ENCODE data around the gene PIERCE2. TPM values are rescaled to one million over a fixed set of nuclear protein-coding genes. Genes with fewer than 3 reads are reported as not detected.

PIERCE2 gene
- total and polyA plus RNA-seq, 2 donors (not counting 3 experiments of a cell fraction or from before 2014, with no cell fraction given) = 1.4 to 2.3 TPM

GRCh38 chr15:55468321-55468720, 60.0 kb downstream of the PIERCE2 start:
- no peaks in the 10 kb centered on the region for H3K4me1 ChIP-seq (ENCODE audit: control insufficient read depth, extremely low read depth, insufficient read depth, low read length)
- H2AFZ ChIP-seq (ENCODE audit: low read depth, low read length) = no peak overlapping the region
- no peaks in the 10 kb centered on the region for H3K79me2 ChIP-seq (ENCODE audit: control insufficient read depth, insufficient read depth, low read length)
- no peaks in the 10 kb centered on the region for H3K9me3 ChIP-seq (replicated peaks; ENCODE audit: control insufficient read depth, insufficient read depth, low read length)
- dilution Hi-C loops (cut with MboI; ENCODE audit: extremely low pct_ligation_motif_present, low sequenced_read_pairs) (no loop called here), intact Hi-C loops (cut with micrococcal nuclease) (no loop called here)
- H3K4me3 ChIP-seq (replicated peaks in 1 of 3; ENCODE audit: insufficient read depth in 1 of 3, low read depth in 1 of 3, low read length in 3 of 3) = no peak overlapping the region
- no peak overlapping the region for H3K4me2 ChIP-seq (ENCODE audit: insufficient read depth, low read length)
- TF ChIP-seq, protein P1, sequence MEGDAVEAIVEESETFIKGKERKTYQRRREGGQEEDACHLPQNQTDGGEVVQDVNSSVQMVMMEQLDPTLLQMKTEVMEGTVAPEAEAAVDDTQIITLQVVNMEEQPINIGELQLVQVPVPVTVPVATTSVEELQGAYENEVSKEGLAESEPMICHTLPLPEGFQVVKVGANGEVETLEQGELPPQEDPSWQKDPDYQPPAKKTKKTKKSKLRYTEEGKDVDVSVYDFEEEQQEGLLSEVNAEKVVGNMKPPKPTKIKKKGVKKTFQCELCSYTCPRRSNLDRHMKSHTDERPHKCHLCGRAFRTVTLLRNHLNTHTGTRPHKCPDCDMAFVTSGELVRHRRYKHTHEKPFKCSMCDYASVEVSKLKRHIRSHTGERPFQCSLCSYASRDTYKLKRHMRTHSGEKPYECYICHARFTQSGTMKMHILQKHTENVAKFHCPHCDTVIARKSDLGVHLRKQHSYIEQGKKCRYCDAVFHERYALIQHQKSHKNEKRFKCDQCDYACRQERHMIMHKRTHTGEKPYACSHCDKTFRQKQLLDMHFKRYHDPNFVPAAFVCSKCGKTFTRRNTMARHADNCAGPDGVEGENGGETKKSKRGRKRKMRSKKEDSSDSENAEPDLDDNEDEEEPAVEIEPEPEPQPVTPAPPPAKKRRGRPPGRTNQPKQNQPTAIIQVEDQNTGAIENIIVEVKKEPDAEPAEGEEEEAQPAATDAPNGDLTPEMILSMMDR (IDR thresholded peaks at IDR 0.05; ENCODE audit: extremely low read depth in 1 of 2, insufficient read depth in 1 of 2, low read depth in 1 of 2, low read length in 2 of 2) = no peak
- no peak for TF ChIP-seq GATA2 (IDR thresholded peaks at IDR 0.05; ENCODE audit: insufficient read depth, insufficient read length, low read depth, low read length)
- TF ChIP-seq JUN (IDR thresholded peaks at IDR 0.05; ENCODE audit: borderline replicate concordance, insufficient read depth, insufficient read length, low read depth) = no peak
- no peak for TF ChIP-seq MYC (IDR thresholded peaks at IDR 0.05; ENCODE audit: low read depth, low read length)
- TF ChIP-seq, protein P2, sequence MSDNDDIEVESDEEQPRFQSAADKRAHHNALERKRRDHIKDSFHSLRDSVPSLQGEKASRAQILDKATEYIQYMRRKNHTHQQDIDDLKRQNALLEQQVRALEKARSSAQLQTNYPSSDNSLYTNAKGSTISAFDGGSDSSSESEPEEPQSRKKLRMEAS (IDR thresholded peaks at IDR 0.05; ENCODE audit: insufficient read depth, insufficient read length) = no peak
- no peak for TF ChIP-seq FOS (IDR thresholded peaks at IDR 0.05; ENCODE audit: borderline replicate concordance, insufficient read depth, low read length)
- no peak for TF ChIP-seq POLR2AphosphoS5 (IDR thresholded peaks at IDR 0.05; ENCODE audit: insufficient read depth, low read depth, low read length)
- no peak for TF ChIP-seq EZH2 (IDR thresholded peaks at IDR 0.05; ENCODE audit: borderline replicate concordance, low read depth, low read length, severe bottlenecking)
- no peak for TF ChIP-seq POLR2A (IDR thresholded peaks at IDR 0.05; ENCODE audit: low read depth, low read length)
- no peaks in the 10 kb centered on the region for H4K20me1 ChIP-seq (replicated peaks; ENCODE audit: control insufficient read depth, extremely low read depth, insufficient read depth, low read length)
- H3K9me1 ChIP-seq (replicated peaks; ENCODE audit: control insufficient read depth, extremely low read depth, insufficient read depth, low read length) = no peaks in the 10 kb centered on the region
- CTCF ChIA-PET = interaction anchor here (2.0 kb wide), 1 partner anchor 29 kb away, joined by 6 read pairs; no protein-coding TSS in a partner anchor
- DNase-seq (ENCODE audit: low read depth, low spot score) (no peak), FAIRE-seq (no peak)
- no TSS peak for BruUV-seq (replicated peaks)
- H3K27me3 ChIP-seq (ENCODE audit: control insufficient read depth in 2 of 2, insufficient read depth in 2 of 2, low read length in 2 of 2) = no peaks in the 10 kb centered on the region
- H3K36me3 ChIP-seq (ENCODE audit: control insufficient read depth in 2 of 2, extremely low read depth in 1 of 2, insufficient read depth in 2 of 2, low read length in 2 of 2) = no peaks in the 10 kb centered on the region
- H3K27ac ChIP-seq (ENCODE audit: insufficient read depth, low read depth, low read length) = no peak overlapping the region
- POLR2A ChIA-PET = no interaction called here
- no peak overlapping the region for H3K9ac ChIP-seq (replicated peaks; ENCODE audit: extremely low read depth, insufficient read depth, low read length)

MicroRNAs encoded within 50 kb of the gene (microRNA counts, 767-probe panel; counts per million panel counts)
- microRNA hsa-miR-628-3p (723 counts per million, percentile 96 among the panel's probes with 10 or more counts), microRNA hsa-miR-628-5p (723 counts per million, percentile 96 among the panel's probes with 10 or more counts)

Small RNAs within 50 kb of the gene (microRNA-seq; reads per million reads assigned to microRNA genes)
- 56.4 reads per million, percentile 49 among the genes with 10 or more reads in this experiment for gene MIR628 (ENCODE audit: borderline number of aligned reads, borderline replicate concordance)

Other genes starting within 250 kb of the PIERCE2 start
- 58.2 and 60.0 TPM in 2 replicates for gene RSL24D1, start 211.6 kb upstream of the PIERCE2 start, total RNA-seq
- gene RSL24D1, start 211.6 kb upstream of the PIERCE2 start, polyA plus RNA-seq = 12.4 and 18.4 TPM in 2 replicates
- 30.9 and 31.1 TPM in 2 replicates for gene RAB27A, start 118.7 kb upstream of the PIERCE2 start, total RNA-seq
- gene RAB27A, start 118.7 kb upstream of the PIERCE2 start, polyA plus RNA-seq = 5.7 and 7.3 TPM in 2 replicates
- gene PIGBOS1, start 89.4 kb upstream of the PIERCE2 start, total RNA-seq = 12.8 and 15.1 TPM in 2 replicates
- gene PIGBOS1, start 89.4 kb upstream of the PIERCE2 start, polyA plus RNA-seq = 11.7 and 16.5 TPM in 2 replicates
- gene PIGB, start 89.3 kb upstream of the PIERCE2 start, total RNA-seq = 11.8 and 14.1 TPM in 2 replicates
- 18.5 and 23.9 TPM in 2 replicates for gene PIGB, start 89.3 kb upstream of the PIERCE2 start, polyA plus RNA-seq
- 58.5 and 59.5 TPM in 2 replicates for gene CCPG1, start 136 bp upstream of the PIERCE2 start, total RNA-seq
- 12.9 and 19.1 TPM in 2 replicates for gene CCPG1, start 136 bp upstream of the PIERCE2 start, polyA plus RNA-seq
- 4.0 and 4.6 TPM in 2 replicates for gene DNAAF4, start 99.7 kb downstream of the PIERCE2 start, total RNA-seq
- 2.1 and 3.4 TPM in 2 replicates for gene DNAAF4, start 99.7 kb downstream of the PIERCE2 start, polyA plus RNA-seq
- 5.7 and 7.6 TPM in 2 replicates for gene PYGO1, start 179.8 kb downstream of the PIERCE2 start, total RNA-seq
- 1.4 and 1.9 TPM in 2 replicates for gene PYGO1, start 179.8 kb downstream of the PIERCE2 start, polyA plus RNA-seq